ENCODE results near the gene IMP4.

DNA sequence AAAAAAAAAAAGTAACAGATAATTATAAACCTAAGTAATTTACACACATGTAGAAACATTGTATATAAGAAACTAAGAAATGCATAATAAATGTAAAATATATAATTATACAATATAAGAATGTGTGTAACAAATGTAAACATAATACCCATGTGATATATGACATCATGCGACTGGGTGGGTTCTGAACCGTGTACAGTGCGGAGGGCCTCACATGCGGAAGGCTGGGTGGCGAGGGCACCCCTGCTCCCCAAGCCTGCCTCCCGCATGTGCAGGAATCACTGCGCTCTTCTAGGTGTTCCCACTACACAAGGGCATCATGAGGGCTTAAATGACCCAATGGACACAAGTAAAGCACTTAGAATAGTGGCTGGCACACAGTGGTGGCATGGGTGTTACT is 15.2 kb downstream of the IMP4 start:
- no peak for TF ChIP-seq ZNF624 (tag by site-specific recombination; IDR thresholded peaks at IDR 0.05)
- TF ChIP-seq ZNF555 (tag by site-specific recombination; conservative IDR thresholded peaks at IDR 0.05): no peak
- TF ChIP-seq ZNF544 (tag by site-specific recombination; IDR thresholded peaks at IDR 0.05): no peak
- TF ChIP-seq, protein P1, sequence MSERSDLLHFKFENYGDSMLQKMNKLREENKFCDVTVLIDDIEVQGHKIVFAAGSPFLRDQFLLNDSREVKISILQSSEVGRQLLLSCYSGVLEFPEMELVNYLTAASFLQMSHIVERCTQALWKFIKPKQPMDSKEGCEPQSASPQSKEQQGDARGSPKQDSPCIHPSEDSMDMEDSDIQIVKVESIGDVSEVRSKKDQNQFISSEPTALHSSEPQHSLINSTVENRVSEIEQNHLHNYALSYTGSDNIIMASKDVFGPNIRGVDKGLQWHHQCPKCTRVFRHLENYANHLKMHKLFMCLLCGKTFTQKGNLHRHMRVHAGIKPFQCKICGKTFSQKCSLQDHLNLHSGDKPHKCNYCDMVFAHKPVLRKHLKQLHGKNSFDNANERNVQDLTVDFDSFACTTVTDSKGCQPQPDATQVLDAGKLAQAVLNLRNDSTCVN (tag by site-specific recombination; optimal IDR thresholded peaks at IDR 0.05): no peak
- no peak for TF ChIP-seq ZBTB7A (tag by site-specific recombination; IDR thresholded peaks at IDR 0.05; ENCODE audit: low read depth)
- TF ChIP-seq, protein P2, sequence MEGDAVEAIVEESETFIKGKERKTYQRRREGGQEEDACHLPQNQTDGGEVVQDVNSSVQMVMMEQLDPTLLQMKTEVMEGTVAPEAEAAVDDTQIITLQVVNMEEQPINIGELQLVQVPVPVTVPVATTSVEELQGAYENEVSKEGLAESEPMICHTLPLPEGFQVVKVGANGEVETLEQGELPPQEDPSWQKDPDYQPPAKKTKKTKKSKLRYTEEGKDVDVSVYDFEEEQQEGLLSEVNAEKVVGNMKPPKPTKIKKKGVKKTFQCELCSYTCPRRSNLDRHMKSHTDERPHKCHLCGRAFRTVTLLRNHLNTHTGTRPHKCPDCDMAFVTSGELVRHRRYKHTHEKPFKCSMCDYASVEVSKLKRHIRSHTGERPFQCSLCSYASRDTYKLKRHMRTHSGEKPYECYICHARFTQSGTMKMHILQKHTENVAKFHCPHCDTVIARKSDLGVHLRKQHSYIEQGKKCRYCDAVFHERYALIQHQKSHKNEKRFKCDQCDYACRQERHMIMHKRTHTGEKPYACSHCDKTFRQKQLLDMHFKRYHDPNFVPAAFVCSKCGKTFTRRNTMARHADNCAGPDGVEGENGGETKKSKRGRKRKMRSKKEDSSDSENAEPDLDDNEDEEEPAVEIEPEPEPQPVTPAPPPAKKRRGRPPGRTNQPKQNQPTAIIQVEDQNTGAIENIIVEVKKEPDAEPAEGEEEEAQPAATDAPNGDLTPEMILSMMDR (tag by site-specific recombination; IDR thresholded peaks at IDR 0.05): no peak
- TF ChIP-seq, protein P3, sequence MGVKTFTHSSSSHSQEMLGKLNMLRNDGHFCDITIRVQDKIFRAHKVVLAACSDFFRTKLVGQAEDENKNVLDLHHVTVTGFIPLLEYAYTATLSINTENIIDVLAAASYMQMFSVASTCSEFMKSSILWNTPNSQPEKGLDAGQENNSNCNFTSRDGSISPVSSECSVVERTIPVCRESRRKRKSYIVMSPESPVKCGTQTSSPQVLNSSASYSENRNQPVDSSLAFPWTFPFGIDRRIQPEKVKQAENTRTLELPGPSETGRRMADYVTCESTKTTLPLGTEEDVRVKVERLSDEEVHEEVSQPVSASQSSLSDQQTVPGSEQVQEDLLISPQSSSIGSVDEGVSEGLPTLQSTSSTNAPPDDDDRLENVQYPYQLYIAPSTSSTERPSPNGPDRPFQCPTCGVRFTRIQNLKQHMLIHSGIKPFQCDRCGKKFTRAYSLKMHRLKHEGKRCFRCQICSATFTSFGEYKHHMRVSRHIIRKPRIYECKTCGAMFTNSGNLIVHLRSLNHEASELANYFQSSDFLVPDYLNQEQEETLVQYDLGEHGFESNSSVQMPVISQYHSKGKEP (tag by site-specific recombination; IDR thresholded peaks at IDR 0.05): no peak
